ENCODE data around the gene ACAT2. TPM values are rescaled to one million over a fixed set of nuclear protein-coding genes. Genes with fewer than 3 reads are reported as not detected.

ACAT2 gene
- total RNA-seq: 95.2 and 112 TPM in 2 replicates

GRCh38 chr6:159761873-159762680, at the start of gene ACAT2:
ACAT2 (plus strand) TSS chr6:159762045; CDS start chr6:159762088, 43 bp downstream.

GRCh38 chr6:159726918-159727716, 34.7 kb upstream of the ACAT2 start, which contains the start of gene WTAP:
WTAP (plus strand) TSS chr6:159727506; CDS start chr6:159736266, 8,760 bp downstream.

GRCh38 chr6:159789377-159790148, 27.7 kb downstream of the ACAT2 start, which contains the start of gene TCP1:
TCP1 (minus strand) TSS chr6:159789602; CDS start chr6:159789468, 134 bp downstream.

GRCh38 chr6:159790149-159790955, 28.5 kb downstream of the ACAT2 start, which contains the start of gene MRPL18:
MRPL18 (plus strand) TSS chr6:159790467; CDS start chr6:159790588, 121 bp downstream.

DNA sequence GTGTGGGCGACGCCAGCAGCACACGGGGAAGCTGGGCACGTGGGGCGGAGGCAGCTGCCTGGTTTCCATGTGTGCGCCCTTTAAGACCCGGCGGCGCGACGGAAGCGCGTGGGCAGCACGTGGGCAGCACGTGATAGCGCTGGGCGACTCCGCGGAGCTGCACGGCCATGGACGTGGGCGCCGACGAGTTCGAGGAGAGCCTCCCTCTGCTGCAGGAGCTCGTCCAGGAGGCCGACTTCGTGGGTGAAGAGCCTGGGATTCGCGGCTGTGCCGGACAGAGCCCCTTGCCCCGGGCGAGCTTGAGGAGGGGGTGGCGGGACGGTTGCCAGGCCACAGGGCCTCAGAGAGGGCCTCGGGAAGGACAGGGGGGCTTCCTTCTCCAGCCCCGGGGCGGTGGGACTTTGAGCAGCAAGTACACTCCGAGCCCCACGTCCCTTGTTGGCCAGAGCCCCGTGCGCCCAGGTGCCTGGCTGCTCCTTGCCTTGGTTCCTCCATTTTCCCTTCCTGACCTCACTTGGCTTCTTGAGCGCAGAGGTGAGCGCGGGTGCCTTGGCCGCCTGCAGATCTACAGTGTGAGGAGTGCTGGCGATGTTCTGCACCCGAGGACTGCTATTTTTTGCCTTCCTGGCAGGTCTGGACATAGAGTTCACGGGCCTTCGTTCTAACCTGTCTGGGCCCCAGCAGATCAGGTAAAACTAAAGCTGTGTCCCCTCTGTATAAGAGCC, 38.5 kb downstream of the ACAT2 start, which contains the start of gene PNLDC1:
PNLDC1 (plus strand) TSS at position 136 of the 725 bp plus-strand sequence; CDS start at position 168, 32 bp downstream.

Other genes starting within 250 kb of the ACAT2 start
- 42.9 and 248 TPM in 2 replicates for gene SOD2, start 68.8 kb upstream of the ACAT2 start, total RNA-seq
- 80.6 and 129 TPM in 2 replicates for gene WTAP, start 34.5 kb upstream of the ACAT2 start, total RNA-seq
- 353 and 426 TPM in 2 replicates for gene TCP1, start 27.6 kb downstream of the ACAT2 start, total RNA-seq
- gene MRPL18, start 28.4 kb downstream of the ACAT2 start, total RNA-seq: 93.3 and 133 TPM in 2 replicates
- gene PNLDC1, start 38.2 kb downstream of the ACAT2 start, total RNA-seq: 0.30 and 0.32 TPM in 2 replicates
- not detected in 2 replicates for gene MAS1, start 128.9 kb downstream of the ACAT2 start, total RNA-seq
- 39.0 and 41.5 TPM in 2 replicates for gene IGF2R, start 207.0 kb downstream of the ACAT2 start, total RNA-seq